LNCAP (cell line): ENCODE data around the gene CDH13.

Source experiments
- CTCF ChIP-seq: fragments of 450-650 bp; IDR thresholded peaks from 2 replicates; pipeline ENCODE4 v1.5.1; 2017; ENCODE audit warnings: mild to moderate bottlenecking

Gene CDH13

GRCh38 chr16:82917886-82918595 is 291.3 kb downstream of the CDH13 start:
- TF ChIP-seq CTCF, result no peak

GRCh38 chr16:82924075-82924854 is 297.5 kb downstream of the CDH13 start:
- TF ChIP-seq CTCF, result no peak

DNA sequence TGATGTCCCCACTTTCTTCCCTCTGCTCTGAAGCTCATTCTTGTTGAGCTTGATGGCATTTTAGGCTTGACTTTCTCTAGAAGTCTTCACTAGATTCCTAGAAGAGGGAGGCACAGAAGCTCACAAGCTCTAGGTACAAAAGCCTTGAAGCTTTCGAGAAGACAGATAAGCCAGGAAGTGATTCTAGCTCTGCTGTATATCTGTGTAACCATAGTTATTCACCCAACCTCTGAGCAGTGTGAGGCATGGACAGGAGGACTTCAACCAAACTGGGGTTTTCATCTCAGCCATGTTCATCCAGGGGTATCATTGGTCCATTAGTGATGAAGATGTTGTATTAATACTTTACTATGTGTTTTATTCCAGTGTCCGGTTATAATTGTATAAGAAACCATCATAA is 299.7 kb downstream of the CDH13 start:
- no peak for TF ChIP-seq CTCF

- TF ChIP-seq CTCF, result no peak
Observed at GRCh38 chr16:82935766-82936165, 309.0 kb downstream of the CDH13 start.

- no peak for TF ChIP-seq CTCF
Observed at GRCh38 chr16:82936941-82937551, 310.3 kb downstream of the CDH13 start.

GRCh38 chr16:82937926-82938520 is 311.3 kb downstream of the CDH13 start:
- no peak for TF ChIP-seq CTCF

DNA sequence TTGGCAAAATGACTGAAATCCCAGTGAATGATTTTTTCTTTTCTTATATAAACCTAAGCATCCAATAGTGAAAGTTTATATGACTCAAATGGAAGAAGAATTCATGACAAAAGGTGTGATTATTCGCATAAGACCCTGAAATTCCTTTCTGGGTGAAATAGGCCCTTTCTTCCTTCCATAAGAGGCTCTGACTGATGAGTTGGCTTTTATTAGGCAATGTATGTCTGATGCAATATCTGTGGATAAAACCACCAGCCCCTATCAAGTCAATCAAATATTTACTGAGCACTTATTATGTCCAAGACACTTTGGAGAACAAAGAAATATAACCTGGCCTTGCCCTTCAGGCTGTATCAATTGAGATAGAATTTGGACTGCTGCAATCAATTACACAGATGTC is 316.6 kb downstream of the CDH13 start:
- TF ChIP-seq CTCF, result no peak
